LNCaP clone FGC (cell line): ENCODE data around the gene USP9Y.

Source experiments
- DNase-seq: peaks from one replicate; pipeline ENCODE4 v3.0.0-alpha.2; 2011; ENCODE audit warnings: low read depth
- H3K4me3 ChIP-seq: 2 replicates; pipeline ENCODE4 v1.5.1; 2011; ENCODE audit warnings: mild to moderate bottlenecking, low read depth, low read length, control low read depth
- TF ChIP-seq, protein P1 (sequence below): IDR thresholded peaks from 2 replicates; pipeline ENCODE4 v1.5.1; 2012; ENCODE audit warnings: mild to moderate bottlenecking; ENCODE audit not compliant: control insufficient read depth, insufficient read depth; ENCODE audit errors: extremely low read depth

USP9Y gene

DNA sequence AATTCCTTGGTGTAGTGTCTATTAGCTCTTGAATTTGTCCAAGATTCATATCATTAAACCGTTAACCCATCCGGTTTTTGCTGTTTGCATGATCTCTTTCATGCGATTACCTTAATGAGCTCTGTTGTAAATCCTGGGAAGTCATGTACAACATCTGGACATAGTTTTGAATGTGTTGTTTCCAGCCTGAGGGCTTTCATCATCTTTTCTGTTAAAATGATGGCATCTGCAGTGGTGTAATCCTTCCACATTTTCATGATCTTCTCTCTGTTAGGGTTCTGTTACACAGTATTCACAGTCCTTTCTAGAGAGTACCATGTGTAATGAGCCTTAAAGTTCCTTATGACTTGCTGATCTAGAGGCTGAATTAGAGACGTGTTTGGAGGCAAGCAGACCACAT is 64.9 kb downstream of the USP9Y start:
- DNase-seq: no peak

DNA sequence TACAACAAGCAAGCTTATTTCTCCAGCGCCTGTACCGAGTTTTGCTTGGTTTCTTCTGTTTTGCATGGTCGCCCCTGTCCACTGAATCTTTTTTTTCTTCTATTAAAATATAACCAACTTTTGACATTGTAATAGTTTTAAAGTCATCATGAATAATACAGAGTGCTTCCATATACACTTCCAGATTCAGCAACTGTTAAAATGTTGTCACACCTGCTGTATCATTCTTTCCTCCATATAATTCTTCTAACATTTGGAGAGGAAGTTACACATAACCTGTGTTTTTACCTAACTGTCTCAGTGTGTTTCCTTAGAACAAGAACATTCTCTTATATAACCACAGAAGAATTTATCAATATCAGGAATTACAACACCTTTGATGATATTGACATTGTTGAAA is 83.5 kb downstream of the USP9Y start:
- TF ChIP-seq, protein P1, sequence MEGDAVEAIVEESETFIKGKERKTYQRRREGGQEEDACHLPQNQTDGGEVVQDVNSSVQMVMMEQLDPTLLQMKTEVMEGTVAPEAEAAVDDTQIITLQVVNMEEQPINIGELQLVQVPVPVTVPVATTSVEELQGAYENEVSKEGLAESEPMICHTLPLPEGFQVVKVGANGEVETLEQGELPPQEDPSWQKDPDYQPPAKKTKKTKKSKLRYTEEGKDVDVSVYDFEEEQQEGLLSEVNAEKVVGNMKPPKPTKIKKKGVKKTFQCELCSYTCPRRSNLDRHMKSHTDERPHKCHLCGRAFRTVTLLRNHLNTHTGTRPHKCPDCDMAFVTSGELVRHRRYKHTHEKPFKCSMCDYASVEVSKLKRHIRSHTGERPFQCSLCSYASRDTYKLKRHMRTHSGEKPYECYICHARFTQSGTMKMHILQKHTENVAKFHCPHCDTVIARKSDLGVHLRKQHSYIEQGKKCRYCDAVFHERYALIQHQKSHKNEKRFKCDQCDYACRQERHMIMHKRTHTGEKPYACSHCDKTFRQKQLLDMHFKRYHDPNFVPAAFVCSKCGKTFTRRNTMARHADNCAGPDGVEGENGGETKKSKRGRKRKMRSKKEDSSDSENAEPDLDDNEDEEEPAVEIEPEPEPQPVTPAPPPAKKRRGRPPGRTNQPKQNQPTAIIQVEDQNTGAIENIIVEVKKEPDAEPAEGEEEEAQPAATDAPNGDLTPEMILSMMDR: no peak
- no peak overlapping the region for H3K4me3 ChIP-seq
- DNase-seq: no peak

More for the DNA sequence above, 64.9 kb downstream of the USP9Y start:
- TF ChIP-seq, protein P1: no peak
- H3K4me3 ChIP-seq: no peak overlapping the region

DNA sequence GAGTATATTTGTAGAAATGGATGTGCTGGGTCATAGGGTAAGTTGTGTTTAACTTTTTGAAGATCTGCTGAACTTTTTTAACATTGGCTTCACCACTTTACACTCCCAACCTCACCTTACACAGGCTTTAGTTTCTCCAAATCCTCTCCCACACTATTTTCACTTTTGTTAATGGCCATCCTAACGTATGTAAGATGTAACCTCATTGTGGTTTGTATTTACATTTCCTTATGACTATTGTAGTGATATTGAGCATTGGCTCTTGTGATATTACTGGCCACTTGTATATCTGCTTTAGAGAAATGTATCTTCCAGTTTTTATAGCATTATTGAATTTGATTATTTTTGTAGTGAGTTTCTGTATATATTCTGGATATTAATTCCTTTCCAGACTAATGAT is 93.0 kb downstream of the USP9Y start:
- no peak overlapping the region for H3K4me3 ChIP-seq
- DNase-seq: no peak
- TF ChIP-seq, protein P1: no peak

DNA sequence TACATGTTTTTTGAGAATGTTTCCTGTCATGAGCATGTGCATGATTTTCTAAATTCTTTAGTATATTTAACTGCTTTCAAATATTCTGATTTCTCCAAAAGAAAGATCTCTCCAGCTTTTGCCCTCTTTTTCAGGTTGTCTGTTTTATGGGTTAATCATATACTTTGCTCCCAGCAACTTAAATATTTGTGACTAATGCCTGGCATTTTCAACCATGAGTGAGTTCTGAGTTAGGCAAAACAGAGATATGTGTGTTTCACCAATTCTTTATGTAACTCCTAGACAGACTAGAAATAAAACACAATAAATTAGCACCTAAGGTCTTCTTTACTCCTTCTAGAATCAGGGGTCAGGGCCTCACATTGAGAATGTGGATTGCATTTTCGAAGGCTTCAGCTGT is 107.0 kb downstream of the USP9Y start:
- no peak for DNase-seq
- TF ChIP-seq, protein P1: no peak
- no peak overlapping the region for H3K4me3 ChIP-seq

DNA sequence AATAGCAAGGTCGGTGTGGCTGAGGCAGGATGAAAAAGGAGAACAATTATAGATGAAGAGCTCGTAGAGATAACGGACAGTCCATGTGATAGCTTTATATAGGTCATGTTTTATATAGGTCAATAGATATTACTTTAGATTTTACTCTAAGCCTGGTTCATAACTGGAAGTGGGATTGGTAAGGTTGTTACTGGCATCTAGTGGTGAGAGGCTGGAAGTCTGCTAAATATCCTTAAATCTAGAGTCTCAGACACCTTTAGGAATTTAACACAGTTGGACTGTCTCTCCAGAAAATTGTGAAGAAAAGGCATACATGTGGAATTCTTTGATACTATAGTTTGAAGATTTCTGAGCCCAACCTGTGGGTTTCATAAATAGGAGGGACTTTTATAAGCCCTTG is 108.0 kb downstream of the USP9Y start:
- peak; percentile 13 for DNase-seq
- H3K4me3 ChIP-seq: no peak overlapping the region
- TF ChIP-seq, protein P1: peak; percentile 39

DNA sequence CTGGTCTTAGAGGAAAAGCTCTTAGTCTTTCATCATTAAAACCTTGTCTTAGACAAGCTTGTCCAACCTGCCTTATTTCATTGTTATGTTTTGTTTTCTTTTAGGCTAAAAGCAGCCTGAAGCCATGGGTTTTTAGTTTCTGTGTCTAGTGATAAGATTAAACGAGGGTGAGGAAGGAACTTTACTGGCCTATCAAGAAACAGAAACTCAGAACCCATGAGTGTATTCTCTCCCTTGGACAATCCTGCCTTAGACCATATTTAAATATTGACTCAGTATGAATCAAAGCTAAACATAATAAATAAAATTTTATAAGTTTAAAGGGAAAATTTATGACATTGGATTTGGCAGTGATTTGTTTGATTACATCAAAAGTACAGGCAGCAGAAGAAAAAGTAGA is 122.4 kb downstream of the USP9Y start:
- DNase-seq: peak; percentile 85
- H3K4me3 ChIP-seq: no peak overlapping the region
- TF ChIP-seq, protein P1: no peak

DNA sequence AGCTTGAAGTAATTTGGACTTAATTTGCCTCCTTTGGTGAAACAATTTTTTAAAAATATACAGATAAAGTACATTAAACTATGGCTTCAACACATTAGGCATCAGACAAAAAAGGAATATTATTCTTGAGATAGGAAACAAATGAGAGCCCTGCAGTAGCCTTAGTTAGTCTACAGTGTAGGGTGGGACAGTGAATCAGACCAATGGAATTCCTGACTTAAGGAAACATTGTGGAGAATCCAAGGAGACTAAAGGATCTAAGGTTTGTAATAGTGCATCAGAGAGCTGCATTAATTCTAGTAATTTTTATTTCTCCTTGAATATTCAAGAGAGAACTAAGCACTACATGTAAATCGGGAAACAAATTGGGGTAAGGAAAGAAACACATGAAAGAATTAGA is 125.8 kb downstream of the USP9Y start:
- TF ChIP-seq, protein P1: no peak
- no peak overlapping the region for H3K4me3 ChIP-seq
- no peak for DNase-seq
